Fibroblast of upper back skin (primary cell): ENCODE data around the gene OSGIN1.

ENCODE experiments used
- DNase-seq: peaks from one replicate; pipeline ENCODE4 v3.0.0-alpha.2; 2013

Gene OSGIN1, protein sequence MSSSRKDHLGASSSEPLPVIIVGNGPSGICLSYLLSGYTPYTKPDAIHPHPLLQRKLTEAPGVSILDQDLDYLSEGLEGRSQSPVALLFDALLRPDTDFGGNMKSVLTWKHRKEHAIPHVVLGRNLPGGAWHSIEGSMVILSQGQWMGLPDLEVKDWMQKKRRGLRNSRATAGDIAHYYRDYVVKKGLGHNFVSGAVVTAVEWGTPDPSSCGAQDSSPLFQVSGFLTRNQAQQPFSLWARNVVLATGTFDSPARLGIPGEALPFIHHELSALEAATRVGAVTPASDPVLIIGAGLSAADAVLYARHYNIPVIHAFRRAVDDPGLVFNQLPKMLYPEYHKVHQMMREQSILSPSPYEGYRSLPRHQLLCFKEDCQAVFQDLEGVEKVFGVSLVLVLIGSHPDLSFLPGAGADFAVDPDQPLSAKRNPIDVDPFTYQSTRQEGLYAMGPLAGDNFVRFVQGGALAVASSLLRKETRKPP

DNA sequence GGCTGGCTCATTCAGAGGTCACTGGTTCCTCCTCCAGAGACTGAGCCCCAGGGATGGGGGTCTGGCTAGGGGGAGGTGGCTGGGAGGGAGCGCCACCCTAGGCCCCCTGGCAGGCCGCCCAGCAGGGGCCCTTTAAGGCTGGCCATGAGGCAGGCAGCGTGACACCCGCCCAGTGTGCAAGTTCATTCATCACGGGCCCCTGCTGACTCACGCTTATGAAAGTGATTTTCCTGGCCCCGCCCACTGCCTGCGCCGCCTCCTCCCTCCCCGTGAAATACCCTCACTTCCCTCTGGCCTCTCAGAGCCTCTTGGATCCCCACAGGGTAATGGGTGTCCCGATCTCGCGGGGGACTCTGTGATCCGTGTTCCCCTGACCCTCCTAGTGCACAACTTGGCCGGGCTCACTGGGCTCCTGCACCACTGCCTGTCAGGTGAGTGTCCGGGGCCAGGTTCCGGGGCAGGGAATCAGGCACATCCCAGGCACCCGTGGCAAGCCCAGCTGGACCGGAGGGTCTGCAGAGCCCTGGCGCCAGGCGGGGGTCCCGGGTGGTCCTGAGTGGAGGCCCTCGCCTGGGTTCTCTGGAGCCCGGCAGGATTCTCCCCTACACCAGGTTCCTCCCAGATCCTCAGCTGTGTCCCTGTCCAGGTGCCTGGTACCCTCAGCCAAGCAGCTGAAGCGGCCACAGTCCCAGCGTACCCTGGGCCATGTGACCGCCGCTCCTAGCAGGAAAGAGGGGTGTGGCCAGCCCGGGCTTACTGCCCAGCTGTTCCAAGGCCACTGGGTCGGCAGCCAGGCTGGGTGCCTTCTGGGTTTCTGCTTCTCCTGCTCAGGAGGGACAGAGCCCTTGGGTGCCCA lies at the start of gene OSGIN1:
TSS of gene OSGIN1 (plus strand) at position 301 of the 856 bp plus-strand sequence. CDS start 4,432 bp downstream, outside the sequence.
- DNase-seq: peak; percentile 92

GRCh38 chr16:83903751-83904150 lies 49.3 kb upstream of the OSGIN1 start:
- no peak for DNase-seq

DNA sequence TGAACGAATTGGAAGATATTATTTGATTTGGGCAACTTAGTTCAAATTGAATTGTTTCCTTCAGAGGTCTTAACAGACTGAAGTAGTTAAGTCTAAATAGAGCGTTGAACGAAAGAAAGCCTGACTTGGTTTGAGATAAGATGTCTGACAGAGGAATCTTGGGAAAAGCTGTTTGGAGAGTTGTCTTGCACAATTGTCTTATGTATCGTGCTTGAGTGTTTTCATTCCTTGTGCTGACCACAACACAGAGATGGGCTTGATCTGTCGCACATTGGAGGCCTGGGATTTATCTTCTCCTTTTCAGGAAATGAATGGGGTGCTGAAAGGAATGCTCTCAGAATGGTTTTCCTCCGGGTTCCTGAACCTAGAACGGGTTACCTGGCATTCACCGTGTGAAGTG lies 46.4 kb upstream of the OSGIN1 start:
- DNase-seq: peak; percentile 47

GRCh38 chr16:83907111-83907510 lies 45.9 kb upstream of the OSGIN1 start:
- DNase-seq: no peak

- DNase-seq: no peak
Observed at GRCh38 chr16:83907631-83908250, 45.3 kb upstream of the OSGIN1 start.

DNA sequence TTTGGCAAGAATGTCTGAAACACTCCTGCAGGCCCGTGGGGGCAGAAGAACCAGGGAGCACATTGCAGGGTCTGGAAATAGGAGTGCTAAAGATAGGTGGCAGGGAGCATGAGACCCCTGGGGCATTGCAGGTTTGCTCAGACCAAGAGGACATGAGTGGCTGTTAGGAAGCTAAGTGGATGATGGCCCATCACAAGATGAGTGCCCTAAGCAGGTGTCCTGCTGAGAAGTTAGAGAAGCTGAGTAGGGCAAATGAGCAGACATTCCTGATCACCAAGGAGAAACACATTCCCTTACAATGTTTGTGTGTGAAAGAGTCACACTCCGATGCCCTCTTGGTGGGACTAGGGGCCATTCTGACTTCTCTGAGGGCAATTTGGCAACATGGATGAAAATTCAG lies 44.2 kb upstream of the OSGIN1 start:
- no peak for DNase-seq

DNA sequence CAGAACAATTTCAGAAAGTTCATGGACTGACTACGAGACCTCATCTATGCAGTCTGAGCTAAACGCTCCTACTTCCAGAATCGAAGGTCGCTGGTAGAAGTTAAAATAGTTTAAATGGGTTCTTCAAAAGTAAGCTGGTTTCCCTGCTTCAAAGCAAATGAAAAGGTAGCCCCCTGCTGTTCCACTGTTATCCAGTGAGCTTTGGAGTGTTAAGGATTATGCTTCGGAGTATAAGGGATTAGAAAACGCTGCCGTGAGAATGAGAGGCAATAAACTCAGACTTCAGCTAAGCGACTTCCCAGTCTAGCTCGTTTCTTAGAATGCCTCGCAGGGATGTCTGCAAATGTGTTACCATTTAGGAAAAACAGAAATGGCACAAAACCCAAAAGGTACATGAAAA lies 41.8 kb upstream of the OSGIN1 start:
- no peak for DNase-seq

DNA sequence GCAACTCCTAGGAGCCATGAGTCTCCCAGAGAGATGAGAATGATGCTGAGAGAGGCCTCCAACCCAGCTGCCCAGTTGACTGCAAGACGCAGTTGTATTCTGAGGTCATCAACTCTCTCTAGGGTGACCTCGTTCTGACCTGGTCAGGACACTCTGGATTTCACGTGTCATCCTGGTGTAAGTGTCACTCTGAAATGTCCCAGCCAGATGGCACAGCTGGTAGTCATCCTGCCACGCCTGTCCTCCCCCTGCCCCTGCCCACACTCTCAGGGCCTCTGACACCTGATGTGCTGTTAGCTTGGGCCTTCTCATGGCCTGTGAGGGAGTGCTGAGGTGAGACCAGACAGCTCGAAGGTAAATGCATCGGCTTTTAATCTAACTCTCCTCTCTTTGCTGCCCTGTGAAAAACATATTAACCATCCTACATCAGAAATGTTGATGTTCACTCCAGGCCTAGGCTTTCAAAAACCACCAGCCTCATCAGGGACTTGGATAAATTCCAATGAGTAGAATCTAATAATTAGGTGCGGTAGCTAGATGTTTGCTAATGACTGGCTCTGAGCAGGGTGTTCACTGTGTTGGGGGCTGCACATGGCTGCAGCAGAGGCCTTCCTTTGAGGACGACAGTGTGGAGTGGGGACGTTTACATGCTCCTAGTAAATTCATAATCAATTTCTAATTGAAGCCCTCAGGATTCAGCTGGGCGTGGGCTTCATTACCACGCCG lies 40.4 kb upstream of the OSGIN1 start:
- DNase-seq: no peak

- peak; percentile 7 for DNase-seq
Observed at GRCh38 chr16:83913245-83913633, 39.8 kb upstream of the OSGIN1 start.

DNA sequence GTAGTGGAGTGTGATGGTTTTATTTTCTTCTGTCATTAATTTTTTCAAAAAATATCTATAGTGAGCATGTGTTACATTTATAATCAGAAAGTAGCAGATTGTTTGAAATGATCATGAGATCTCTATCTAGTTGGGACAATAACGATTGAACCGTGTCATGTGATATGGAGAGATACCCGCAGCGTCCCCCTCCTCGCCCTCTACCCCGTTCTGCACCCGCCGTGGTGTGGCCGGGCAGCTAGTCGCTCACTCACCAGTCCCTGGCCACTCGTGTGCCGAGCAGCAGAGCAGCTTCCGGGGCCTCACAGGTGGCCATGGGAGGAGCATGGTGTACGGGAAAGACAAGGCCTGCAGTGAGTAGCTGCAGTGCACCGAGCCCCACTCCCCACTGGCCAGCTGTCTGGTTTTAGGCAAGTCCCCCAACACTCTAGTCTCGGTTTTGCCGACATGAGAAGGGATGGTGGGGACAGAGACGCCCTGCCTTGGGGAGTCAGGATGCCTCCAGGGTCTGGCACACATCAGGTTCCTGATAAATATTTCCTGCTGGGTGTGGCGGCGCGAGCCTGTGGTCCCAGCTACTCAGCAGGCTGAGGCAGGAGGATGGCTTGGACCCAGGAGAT lies 38.8 kb upstream of the OSGIN1 start:
- no peak for DNase-seq

DNA sequence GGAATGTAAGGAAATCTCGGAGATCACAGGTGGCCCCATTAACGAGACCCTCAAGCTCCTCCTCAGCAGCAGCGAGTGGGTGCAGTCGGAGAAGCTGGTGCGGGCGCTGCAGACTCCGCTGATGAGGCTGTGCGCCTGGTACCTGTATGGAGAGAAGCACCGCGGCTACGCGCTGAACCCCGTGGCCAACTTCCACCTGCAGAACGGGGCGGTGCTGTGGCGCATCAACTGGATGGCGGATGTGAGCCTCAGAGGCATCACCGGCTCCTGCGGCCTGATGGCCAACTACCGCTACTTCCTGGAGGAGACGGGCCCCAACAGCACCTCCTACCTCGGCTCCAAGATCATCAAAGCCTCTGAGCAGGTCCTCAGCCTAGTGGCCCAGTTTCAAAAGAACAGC lies 38.0 kb upstream of the OSGIN1 start:
- no peak for DNase-seq

GRCh38 chr16:83915491-83915890 lies 37.5 kb upstream of the OSGIN1 start:
- DNase-seq: no peak

DNA sequence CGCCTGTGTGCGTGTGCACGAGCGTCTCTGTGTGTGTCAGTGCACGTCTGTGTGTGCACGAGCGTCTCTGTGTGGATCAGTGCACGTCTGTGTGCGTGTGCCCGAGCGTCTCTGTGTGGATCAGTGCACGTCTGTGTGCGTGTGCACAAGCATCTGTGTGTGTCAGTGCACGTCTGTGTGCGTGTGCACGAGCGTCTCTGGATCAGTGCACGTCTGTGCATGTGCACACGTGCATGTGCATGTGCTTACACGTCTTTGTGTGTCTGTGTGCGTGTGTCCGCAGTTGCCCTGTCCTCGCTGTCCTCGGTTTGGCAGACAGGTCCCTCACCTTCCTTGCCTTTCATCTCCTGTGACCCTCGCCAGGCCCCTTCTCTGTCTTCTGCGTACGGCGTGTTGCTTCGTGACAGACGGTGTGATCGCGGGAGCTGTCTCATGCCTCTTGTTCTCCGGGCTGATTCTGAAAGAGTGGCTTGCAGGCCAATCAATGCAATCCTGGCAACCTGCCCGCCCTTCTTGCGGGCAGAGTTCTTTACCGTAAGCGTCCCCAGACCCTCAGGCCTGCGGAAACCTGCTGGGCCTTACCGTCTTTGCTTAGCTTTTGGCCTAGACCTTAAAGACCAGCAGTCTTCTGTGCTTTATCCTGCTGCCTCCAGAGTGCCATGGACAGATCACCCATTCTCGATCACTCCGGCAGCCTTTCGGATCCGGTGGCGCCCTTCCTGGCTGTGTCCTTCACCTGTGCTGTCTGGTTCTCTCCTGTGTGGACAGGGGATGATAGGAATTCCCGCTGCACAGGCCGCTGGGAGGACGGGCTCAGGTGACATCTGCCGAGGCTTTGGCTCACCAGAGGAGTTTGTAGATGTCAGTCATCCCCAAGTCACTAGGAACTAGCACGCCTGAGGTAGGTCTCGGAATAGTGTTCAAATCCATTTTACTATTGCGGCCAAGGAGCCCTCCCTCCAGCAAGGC lies 35.6 kb upstream of the OSGIN1 start:
- no peak for DNase-seq

DNA sequence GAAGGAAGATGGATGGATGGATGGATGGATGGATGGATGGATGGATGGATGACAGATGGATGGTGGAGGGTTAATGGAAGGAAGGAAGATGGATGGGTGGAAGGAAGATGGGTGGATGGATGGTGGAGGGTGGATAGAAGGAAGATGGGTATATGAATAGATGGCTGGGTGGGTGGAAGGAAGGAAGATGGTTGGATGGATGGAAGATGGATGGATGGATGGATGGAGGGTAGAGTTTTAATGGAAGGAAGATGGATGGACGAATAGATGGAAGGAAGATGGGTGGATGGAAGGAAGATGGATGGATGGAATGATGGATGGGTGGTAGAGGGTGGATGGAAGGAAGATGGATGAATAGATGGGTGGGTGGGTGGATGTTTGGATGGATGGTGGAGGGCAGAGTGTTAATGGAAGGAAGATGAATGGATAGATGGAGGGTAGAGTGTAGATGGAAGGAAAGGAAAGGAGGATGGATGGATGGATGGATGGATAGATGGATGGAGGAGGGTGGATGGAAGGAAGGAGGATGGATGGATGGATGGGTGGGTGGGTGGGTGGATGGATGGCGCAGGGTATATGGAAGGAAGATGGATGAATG lies 32.0 kb upstream of the OSGIN1 start:
- DNase-seq: no peak

GRCh38 chr16:83923581-83924365 lies 29.3 kb upstream of the OSGIN1 start:
- DNase-seq: no peak

DNA sequence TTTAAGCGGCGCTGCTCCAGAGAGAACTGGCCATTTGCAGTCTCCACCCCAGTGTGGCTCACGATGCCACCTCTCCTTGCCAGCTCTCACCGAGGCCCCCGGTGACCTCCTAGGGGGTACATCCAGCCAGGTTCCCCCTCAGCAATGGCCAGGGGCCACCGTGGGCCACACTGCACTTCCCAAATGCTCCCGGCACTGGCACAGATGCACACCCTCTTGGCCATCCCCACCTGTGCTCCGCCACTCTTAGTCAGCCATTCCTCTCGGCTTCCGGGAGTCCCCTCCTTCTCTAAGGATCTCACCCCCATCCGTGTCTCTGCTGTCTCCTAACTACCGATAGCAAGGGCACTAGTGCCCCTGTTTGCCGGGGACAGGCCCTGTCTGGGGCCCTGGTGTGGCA lies 28.4 kb upstream of the OSGIN1 start:
- no peak for DNase-seq

DNA sequence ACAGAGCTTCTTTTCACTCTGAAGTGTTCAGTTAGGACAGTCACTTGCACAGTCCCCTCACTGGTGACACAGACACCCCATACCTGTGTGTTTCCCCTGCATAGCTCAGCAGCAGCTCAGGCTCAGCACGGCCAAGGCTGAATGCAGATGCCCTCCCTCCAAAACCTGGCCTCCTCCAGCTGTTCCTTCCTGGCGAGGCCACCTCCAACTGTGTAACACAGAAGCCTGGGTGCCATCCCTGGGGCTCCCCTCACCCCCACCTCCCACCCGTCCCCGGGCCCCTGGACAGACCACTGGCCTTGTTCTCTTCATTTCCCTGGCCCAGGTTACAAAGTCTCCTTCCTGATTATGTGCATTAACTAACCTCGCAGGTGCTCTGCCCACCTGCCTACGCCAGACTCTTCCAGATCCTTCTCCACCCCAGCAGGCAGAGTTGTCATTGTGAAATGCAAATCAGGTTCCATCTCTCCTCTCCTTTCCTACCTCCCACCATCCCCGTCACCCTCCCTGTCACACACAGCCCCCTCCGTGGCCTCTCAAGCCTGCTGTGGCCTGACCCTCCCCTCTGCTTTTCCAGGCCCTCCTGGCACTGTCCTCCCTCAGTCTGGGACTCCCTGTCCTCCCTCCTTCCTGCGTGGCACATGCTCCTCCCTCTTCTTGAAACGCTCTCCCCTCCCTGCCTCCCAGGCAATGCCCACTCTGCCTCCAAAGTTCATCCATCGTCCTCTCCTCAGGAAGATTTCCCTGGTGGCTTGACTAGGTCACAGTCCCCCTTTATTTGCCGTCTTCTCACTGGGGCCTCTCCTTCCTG lies 27.7 kb upstream of the OSGIN1 start:
- no peak for DNase-seq

GRCh38 chr16:83925957-83926725 lies 26.9 kb upstream of the OSGIN1 start:
- DNase-seq: no peak
